HEK293 (cell line): Measurements from ENCODE around the gene METTL26.

Experiments used
- CTCF ChIA-PET: fragments of 350-600 bp; formaldehyde crosslinking; extraction: SDS; loops from one replicate; lab custom pipeline; 2021; ENCODE audit warnings: antibody characterized with exemption; lab: Yijun Ruan, JAX
- POLR2A ChIA-PET: fragments of 300-600 bp; formaldehyde crosslinking; extraction: SDS; loops from one replicate; lab custom pipeline; 2020; ENCODE audit warnings: antibody characterized with exemption, inconsistent platforms; lab: Yijun Ruan, JAX
- H3K27ac ChIP-seq: fragments of 200-500 bp; sonication (Bioruptor generic); 2 replicates; pipeline ENCODE4 v1.5.1; 2014; ENCODE audit warnings: low read depth, low read length, control low read depth, inconsistent platforms; ENCODE audit errors: extremely low read depth
- H3K36me3 ChIP-seq, 2 experiments: fragments of 200-500 bp in 1 of 2; sonication (Bioruptor generic) in 1 of 2; 1 replicate in 1 of 2; 2 replicates in 1 of 2; pipeline ENCODE4 v1.5.1; 2014 to 2017; ENCODE audit warnings: inconsistent platforms in 2 of 2, low read length in 2 of 2; ENCODE audit not compliant: control insufficient read depth in 2 of 2, insufficient read depth in 1 of 2
- H3K4me1 ChIP-seq: fragments of 200-500 bp; sonication (Bioruptor generic); 2 replicates; pipeline ENCODE4 v1.5.1; 2014; ENCODE audit warnings: mild to moderate bottlenecking, low read length, inconsistent platforms; ENCODE audit not compliant: control insufficient read depth, insufficient read depth
- H3K4me3 ChIP-seq: 2 replicates; pipeline ENCODE4 v1.5.1; 2011; ENCODE audit warnings: low read depth, mild to moderate bottlenecking, control low read depth, low read length, moderate library complexity
- H3K9me3 ChIP-seq: fragments of 200-500 bp; sonication (Bioruptor generic); 2 replicates; pipeline ENCODE4 v1.5.1; 2014; ENCODE audit warnings: low read depth, low read length, inconsistent platforms; ENCODE audit not compliant: control insufficient read depth, insufficient read depth
- BCL11B ChIP-seq: fragments of 450-650 bp; formaldehyde crosslinking; IDR thresholded peaks from 2 replicates; pipeline ENCODE4 v1.5.1; 2016; ENCODE audit warnings: low read depth, missing biosample characterization, missing genetic modification characterization
- BCL6B ChIP-seq: fragments of 450-650 bp; formaldehyde crosslinking; IDR thresholded peaks from 2 replicates; pipeline ENCODE4 v1.5.1; 2017; ENCODE audit warnings: missing biosample characterization, missing genetic modification characterization
- EGR2 ChIP-seq: fragments of 450-650 bp; formaldehyde crosslinking; IDR thresholded peaks from 2 replicates; pipeline ENCODE4 v1.5.1; 2016; ENCODE audit warnings: low read depth, missing biosample characterization, missing genetic modification characterization
- KLF8 ChIP-seq: fragments of 450-650 bp; formaldehyde crosslinking; IDR thresholded peaks from 2 replicates; pipeline ENCODE4 v1.5.1; 2016; ENCODE audit warnings: missing biosample characterization, missing genetic modification characterization
- PATZ1 ChIP-seq: fragments of 450-650 bp; formaldehyde crosslinking; IDR thresholded peaks from 2 replicates; pipeline ENCODE4 v1.5.1; 2016; ENCODE audit warnings: missing biosample characterization, missing genetic modification characterization
- PRDM1 ChIP-seq: fragments of 450-650 bp; formaldehyde crosslinking; IDR thresholded peaks from 2 replicates; pipeline ENCODE4; 2016; ENCODE audit warnings: missing biosample characterization, missing genetic modification characterization
- SCRT2 ChIP-seq: fragments of 450-650 bp; formaldehyde crosslinking; IDR thresholded peaks from 2 replicates; pipeline ENCODE4 v1.5.1; 2016; ENCODE audit warnings: missing biosample characterization, missing genetic modification characterization
- TSHZ1 ChIP-seq: fragments of 450-650 bp; formaldehyde crosslinking; IDR thresholded peaks from 2 replicates; pipeline ENCODE4 v1.5.1; 2016; ENCODE audit warnings: missing biosample characterization, missing genetic modification characterization, borderline replicate concordance
- WT1 ChIP-seq: fragments of 450-650 bp; formaldehyde crosslinking; IDR thresholded peaks from 2 replicates; pipeline ENCODE4 v1.5.1; 2016; ENCODE audit warnings: missing biosample characterization, missing genetic modification characterization
- ZBTB1 ChIP-seq: fragments of 450-650 bp; formaldehyde crosslinking; IDR thresholded peaks from 2 replicates; pipeline ENCODE4 v1.5.1; 2016; ENCODE audit warnings: missing biosample characterization, missing genetic modification characterization
- ZBTB6 ChIP-seq: fragments of 450-650 bp; formaldehyde crosslinking; IDR thresholded peaks from 2 replicates; pipeline ENCODE4 v1.5.1; 2017; ENCODE audit warnings: missing biosample characterization, missing genetic modification characterization
- ZFHX2 ChIP-seq: fragments of 450-650 bp; formaldehyde crosslinking; conservative IDR thresholded peaks from 2 replicates; pipeline ENCODE4 v1.5.1; 2016; ENCODE audit warnings: missing biosample characterization, missing genetic modification characterization
- ZNF416 ChIP-seq: fragments of 450-650 bp; formaldehyde crosslinking; IDR thresholded peaks from 2 replicates; pipeline ENCODE4 v1.5.1; 2016; ENCODE audit warnings: missing biosample characterization, missing genetic modification characterization
- ZNF585B ChIP-seq: fragments of 450-650 bp; formaldehyde crosslinking; IDR thresholded peaks from 2 replicates; pipeline ENCODE4 v1.5.1; 2016; ENCODE audit warnings: missing biosample characterization, missing genetic modification characterization
- ZNF664 ChIP-seq: fragments of 450-650 bp; formaldehyde crosslinking; IDR thresholded peaks from 2 replicates; pipeline ENCODE4 v1.5.1; 2016; ENCODE audit warnings: missing biosample characterization, missing genetic modification characterization
- ZSCAN30 ChIP-seq: fragments of 450-650 bp; IDR thresholded peaks from 2 replicates; pipeline ENCODE4 v1.5.1; 2018; ENCODE audit warnings: missing biosample characterization, mild to moderate bottlenecking, missing genetic modification characterization, moderate library complexity

The METTL26 gene

GRCh38 chr16:678858-679813, 43.0 kb upstream of the METTL26 start (continued):
- TF ChIP-seq TSHZ1 (no peak), KLF8 (tag by site-specific recombination) (peak; percentile 89), ZSCAN30 (tag by site-specific recombination) (peak; percentile 100), WT1 (peak; percentile 58; the same call in 1 of the 2 replicates)

GRCh38 chr16:678209-678857, 42.2 kb upstream of the METTL26 start:
- H3K27ac ChIP-seq: peak overlapping the region; percentile 65
- H3K4me3 ChIP-seq: no peak overlapping the region
- H3K36me3 ChIP-seq: peaks cover 3 to 44% of the 10 kb centered on the region in 2 experiments; a peak in 1 of 3 replicates
- ChIA-PET POLR2A (interaction anchor here (1.2 to 5.4 kb wide), 3 partner anchors 9 to 46 kb away, joined by 4 to 57 read pairs (median 4); partner anchors contain the start of genes RHOT2 and WDR24), CTCF (interaction anchor here (1.7 kb wide), 1 partner anchor 10 kb away, joined by 4 read pairs; the partner anchor contains the start of gene RHOT2)
- no peak for TF ChIP-seq ZBTB1
- peak; percentile 68; the same call in 1 of the 2 replicates for TF ChIP-seq BCL11B (tag by site-specific recombination)
- TF ChIP-seq PATZ1 (tag by site-specific recombination): peak; percentile 33; the same call in 1 of the 2 replicates
- TF ChIP-seq SCRT2 (tag by site-specific recombination): 0 out of 2 replicates have a peak, but pooled peaks have one; percentile 30
- peak; percentile 10; the same call in 1 of the 2 replicates for TF ChIP-seq EGR2 (tag by site-specific recombination)
- no peaks in the 10 kb centered on the region for H3K9me3 ChIP-seq
- peaks cover 14% of the 10 kb centered on the region; the same call in 1 of the 2 replicates for H3K4me1 ChIP-seq

GRCh38 chr16:677316-678190, 41.4 kb upstream of the METTL26 start:
- ChIA-PET POLR2A (interaction anchor here (1.6 to 2.6 kb wide), 3 partner anchors 10 to 13 kb away, joined by 4 to 10 read pairs (median 10); partner anchors contain the start of genes RHOT2 and WDR24), CTCF (interaction anchor here (1.1 to 1.7 kb wide), 2 partner anchors 9 to 11 kb away, joined by 4 to 6 read pairs; partner anchors contain the start of gene RHOT2)
- Histone ChIP-seq H3K36me3 (peaks cover 3 to 44% of the 10 kb centered on the region in 2 experiments; a peak in 1 of 3 replicates), H3K27ac (no peak overlapping the region), H3K9me3 (no peaks in the 10 kb centered on the region), H3K4me3 (no peak overlapping the region), H3K4me1 (peaks cover 14% of the 10 kb centered on the region; the same call in 1 of the 2 replicates)
- TF ChIP-seq PATZ1 (tag by site-specific recombination) (peak; percentile 29; the same call in 1 of the 2 replicates), ZNF585B (tag by site-specific recombination) (no peak), ZNF664 (tag by site-specific recombination) (no peak), ZFHX2 (0 out of 2 replicates have a peak, but pooled peaks have one; percentile 20), ZBTB6 (tag by site-specific recombination) (peak; percentile 79; the same call in 1 of the 2 replicates), KLF8 (tag by site-specific recombination) (peak; percentile 63; the same call in 1 of the 2 replicates), PRDM1 (no peak), BCL6B (no peak), ZNF416 (tag by site-specific recombination) (no peak)
